ENCODE measurements around the gene SLC25A41.
"Not testable (repeated sequence)": the region's sequence is repeated elsewhere in the genome, so short reads cannot be mapped to it uniquely, and the experiment has no call there.

The SLC25A41 gene

DNA sequence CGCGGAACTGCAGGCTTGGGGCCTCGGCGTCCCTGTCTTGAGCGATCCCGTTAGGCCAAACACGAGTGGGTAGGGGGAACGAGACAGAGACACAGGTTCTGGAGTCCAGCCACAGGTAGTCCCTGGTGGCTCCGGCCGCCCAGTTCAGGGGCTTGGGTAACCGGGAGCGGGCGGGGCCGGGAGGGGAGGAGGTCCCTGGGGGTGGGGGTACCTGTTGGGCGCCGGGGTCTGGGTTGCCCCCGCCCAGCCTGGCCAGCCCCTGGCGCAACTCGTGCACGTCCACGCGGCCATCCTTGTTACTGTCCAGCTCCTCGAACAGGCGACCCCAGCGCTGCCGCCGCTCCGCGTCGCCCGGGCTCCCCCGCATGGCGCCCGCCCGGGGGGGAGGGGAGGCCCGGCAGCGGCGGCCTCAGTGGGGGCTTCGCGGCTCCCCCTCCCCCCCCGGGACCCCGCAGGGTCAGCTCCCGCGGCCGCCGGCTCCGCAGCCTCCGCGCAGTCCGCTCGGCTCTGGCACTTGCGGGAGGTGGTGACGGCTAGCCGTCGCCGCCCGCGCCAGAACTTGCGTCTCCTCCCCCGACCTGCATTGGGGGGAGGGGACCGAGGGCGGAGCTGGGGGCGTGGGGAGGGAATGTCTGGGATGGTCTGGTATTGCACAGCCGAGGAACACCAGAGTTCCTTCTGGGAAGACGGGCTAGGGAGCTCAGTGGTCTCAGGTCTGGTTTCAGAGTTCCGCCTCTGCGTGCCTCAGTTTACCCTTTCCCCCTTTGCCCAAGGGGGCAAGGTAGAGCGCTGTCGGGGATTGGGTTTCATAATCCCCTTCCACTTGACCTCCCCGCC lies 25.9 kb upstream of the SLC25A41 start, which contains the start of gene SLC25A23:
Gene SLC25A23, minus strand, starts transcription at position 531 of the 837 bp plus-strand sequence. Its CDS starts 164 bp downstream, at position 367.
- peak; percentile 53 to 59 for DNase-seq

DNA sequence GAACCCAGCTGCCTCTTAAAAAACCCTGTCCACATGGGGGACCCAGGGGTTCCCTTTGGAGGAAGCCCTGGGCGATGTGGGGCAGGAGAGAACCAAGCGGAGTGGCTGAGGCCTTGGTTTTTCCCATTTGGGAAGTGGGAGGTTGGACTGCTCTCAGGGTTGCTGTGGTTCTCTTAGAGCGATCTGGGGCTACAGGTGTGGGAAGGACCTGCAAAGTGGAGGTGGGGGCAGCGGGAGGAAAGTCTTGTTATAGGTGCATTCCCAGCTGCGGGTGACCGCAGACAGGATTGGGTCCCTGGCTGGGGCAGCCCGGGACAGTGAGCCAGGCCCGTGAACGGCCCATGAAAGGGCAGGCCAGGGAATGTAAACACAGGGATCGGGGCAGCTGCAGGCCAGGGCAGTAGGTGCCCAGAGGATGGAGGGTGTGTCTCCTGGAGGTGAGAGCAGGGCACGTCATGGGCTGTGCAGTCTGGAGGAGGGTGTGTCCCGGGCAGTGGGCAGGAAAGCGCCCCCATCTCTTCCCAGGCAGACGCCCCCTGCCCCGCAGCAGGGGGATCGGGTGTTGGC lies 25.2 kb upstream of the SLC25A41 start:
- DNase-seq: no peak

DNA sequence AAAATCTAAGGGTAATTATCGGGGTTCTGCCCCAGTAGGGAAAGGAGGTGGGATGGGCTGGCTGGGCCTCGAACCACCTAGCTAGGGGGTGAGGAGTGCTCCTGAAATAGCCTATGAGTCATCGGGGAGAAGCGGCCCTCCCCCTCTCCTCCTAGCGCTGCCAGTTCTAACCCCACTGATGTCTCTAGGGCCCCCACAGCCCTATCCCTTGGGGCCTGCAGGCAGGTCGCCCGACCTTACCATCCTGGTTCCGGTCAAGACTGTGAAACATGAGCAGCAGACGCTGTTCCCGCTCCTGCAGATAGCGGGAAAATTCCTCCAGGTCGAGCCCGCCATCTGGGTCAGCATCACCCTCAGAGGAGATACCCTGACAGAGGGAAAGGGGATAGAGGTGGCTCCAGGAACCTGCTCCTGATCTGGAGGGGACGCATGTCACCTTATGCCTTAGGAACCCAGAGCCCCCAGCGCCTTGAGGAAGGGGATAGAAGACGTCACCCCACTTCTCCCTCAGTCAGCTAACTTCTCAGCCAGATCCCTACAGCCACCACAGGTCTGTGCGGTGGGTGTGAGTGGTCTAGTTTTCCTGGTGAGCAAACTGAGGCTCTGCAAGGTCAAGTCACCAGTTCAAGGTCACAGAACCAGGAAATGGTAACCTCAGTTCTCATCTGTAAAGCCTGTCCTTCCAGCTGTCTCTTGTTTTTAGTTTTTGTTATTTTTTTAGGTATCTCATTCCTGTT lies 24.6 kb upstream of the SLC25A41 start:
- DNase-seq: no peak

DNA sequence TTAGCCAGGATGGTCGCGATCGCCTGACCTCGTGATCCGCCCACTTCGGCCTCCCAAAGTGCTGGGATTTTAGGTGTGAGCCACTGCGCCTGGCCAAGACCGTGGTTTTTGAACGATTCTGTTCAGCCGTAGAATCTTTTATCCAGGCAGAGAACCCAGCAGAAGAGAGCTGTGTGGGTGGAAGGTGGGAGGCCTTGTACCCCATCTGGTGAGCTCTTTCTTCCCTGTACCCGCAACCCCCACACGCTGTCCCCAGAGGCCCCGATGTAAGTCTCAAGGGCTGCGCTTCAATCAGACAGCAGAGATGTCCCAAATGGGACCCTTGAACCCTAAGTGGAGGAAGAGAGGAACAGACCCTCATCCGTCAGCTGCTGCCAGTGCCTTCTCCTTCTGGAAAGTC lies 22.4 kb upstream of the SLC25A41 start:
- no peak for DNase-seq

DNA sequence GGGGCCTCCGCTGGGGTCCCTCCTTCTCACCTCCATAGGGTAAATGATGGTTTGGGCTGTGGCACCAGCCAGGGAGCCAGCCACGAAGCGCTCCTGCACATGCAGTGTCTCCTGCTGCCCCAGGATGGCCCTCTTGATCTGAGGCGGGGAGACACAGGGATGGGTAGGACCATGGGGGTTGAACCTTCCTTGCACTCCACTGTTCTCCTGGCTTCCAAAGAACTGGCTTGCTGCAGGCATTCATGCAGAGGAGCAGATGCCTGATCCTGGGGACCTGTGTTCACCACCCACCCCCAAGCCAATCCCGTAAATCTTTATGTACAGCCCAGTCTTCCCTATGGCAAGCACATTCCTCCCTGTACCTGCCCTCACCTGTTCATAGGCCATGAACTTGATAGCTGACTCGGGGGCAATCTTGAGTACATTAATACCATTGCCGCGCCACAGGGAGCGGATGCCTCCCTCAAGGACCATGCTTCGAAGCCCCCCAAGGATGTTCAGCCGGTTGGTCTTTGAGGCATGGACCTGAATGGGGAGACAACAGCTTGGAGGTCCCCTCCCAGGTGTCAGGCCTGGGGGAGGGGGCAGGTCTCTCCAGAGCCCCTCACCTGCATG lies 20.5 kb upstream of the SLC25A41 start:
- DNase-seq: no peak

DNA sequence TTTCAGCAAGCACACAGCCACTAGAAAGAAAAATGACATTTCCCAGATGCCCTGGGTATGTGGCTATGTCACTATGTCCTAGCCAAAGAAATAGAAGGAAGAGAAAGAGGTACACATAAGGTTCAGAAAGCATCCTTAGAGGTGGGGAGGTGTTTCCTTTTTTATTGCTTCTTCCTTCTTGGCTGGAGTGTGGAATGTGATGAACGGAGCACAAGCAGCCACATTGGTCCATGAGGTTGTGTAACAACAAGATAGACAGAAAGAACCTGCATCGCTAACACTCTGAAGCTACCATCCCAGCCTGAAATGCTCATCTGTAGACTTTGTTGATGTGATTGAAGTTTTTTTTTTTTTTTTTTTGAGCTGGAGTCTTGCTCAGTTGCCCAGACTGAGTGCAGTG lies 19.3 kb upstream of the SLC25A41 start:
- no peak for DNase-seq

DNA sequence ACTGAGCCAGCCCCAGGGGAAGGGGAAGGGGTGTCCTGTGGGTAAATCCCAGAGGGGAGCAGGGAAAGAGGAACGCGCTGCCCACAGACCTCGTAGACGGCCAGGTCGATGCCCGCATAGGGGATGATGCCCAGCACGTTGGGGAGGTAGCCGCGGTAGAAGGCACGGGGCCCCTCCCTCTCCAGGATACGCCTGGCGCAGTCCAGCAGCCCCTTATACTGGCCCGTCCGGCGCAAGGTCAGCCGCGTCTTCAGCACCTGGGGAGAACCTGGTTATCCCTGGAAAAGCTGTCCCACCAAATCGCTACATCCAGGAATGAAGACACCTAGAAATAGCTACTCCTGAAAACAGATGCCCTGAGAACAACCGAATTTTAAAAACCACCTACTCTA lies 18.7 kb upstream of the SLC25A41 start:
- no peak for DNase-seq

DNA sequence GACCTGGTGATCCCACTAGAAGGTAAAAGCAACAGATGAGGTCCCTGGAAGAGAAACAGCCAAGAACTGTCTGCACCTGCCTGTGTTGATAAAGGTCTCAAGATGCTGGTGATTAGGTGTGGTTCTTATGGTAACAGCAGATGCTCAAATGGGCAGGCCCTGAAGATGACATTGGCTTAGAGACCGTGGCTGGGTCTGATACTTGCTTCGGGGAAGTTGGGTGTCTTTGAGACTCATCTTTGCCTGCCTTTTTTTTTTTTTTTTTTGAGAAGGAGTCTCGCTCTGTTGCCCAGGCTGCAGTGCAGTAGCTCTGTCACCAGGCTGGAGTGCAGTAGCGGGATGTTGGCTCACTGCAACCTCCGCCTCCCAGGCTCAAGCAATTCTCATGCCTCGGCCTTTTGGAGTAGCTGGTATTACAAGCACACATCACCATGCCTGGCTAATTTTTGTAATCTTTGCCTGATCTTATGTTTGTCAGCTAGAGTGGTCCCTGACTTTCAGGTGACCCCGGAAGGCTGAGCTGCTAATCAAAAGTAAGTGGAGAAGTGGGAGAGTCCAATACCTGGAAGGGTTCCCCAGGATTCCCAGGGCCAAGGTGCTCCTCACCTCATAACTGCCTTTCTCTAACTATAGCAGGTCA lies 18.1 kb upstream of the SLC25A41 start:
- DNase-seq: no peak

DNA sequence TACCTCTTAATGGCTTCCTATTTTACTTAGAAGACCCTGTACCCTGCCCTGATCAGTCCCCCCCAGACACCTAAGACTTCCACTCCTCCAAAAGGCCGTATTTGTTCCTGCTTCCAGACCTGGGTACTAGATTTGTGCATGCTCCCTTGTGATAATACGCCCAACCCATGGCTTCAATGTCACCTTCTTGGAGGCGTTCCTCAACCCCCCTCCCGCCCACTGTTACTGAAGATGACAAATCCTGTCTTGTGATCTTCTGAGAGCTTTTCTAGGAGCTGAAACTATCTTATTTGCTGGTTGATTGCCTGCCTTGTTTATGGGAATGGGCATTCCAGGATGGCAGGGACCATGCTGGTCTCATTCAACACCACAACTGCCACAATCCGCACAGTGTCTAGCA lies 16.6 kb upstream of the SLC25A41 start:
- DNase-seq: no peak

DNA sequence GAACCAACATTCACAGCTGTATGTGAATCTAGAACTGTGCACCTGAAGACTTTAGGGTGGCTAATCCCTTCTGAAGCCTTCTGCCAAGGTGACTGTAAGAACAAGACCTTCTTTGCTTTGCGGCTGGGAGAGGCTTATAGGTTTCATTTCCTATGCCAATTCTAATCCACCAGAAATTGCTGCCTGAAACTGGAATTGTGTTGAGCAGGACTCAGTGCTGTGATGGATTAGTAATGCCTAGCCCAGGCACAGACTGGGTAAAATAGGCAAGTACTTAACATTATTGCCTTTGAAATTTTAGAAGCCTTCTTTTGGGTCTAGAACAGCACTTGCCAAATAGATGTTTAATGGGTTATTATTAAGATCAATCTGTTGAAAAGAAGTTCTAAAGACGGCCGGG lies 14.5 kb upstream of the SLC25A41 start:
- DNase-seq: no peak

DNA sequence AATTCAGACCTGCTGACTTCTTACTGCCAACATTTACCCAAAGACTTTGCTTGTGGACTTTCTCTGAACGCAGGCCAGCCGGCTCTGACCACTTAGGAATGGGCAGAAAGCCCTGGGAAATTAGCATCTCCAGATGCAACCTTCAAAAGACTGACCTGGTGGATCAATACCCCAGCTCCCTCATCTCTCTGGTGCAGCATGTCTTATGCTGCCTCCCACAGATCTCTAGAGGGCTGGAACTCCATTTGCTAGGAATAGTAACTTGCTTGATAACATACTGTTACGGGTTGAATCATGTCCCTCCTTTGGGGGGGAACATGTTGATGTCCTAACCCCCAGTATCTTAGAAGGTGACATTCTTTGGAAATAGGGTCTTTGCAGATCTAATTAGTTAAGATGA lies 12.9 kb upstream of the SLC25A41 start:
- no peak for DNase-seq

DNA sequence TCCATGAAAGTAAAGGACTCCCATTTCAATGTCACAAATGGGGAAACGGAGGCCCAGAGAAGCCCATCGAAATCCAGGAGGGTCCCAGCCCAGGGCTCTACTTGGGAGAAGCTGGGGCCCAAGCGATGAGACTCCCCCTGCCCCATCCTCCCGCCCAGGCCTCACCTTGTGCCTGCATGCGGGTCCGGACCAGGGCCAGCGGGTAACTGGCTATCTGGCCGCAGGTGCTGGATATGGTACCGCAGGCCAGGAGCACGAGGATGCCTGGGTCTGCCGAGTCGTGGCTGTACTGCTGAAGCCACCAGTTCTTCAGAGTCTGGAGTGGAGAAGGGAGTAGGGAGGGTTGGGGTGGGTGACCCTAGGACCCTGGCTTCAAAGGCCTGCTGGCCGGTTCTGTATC lies 10.4 kb upstream of the SLC25A41 start:
- DNase-seq: no peak

DNA sequence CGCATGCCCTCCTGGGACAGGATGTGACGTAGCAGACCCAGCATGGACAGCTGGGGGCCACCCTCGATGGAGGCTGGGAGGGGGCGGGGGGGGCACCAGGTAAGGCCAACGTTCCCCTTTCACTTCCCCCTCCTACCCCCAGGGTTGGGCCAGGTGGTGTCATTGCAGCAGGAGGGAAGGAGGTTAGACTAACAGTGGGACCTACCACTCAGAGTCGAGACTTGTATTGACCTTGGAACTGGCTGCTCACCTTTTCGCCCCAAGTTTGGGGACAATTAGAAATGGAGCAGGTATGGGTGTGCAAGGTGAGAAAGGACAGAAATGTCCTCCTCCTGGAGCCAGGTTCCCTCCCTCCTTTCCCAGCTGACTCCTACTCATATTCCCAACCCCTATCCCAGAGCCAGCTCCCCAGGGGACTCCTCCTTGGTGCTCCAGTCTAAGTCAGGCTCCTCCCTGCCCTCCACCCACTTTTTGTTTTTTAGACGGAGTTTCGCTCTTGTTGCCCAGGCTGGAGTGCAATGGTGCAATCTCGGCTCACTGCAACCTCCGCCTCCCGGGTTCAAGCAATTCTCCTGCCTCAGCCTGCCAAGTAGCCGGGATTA lies 8.6 kb upstream of the SLC25A41 start:
- DNase-seq: no peak

DNA sequence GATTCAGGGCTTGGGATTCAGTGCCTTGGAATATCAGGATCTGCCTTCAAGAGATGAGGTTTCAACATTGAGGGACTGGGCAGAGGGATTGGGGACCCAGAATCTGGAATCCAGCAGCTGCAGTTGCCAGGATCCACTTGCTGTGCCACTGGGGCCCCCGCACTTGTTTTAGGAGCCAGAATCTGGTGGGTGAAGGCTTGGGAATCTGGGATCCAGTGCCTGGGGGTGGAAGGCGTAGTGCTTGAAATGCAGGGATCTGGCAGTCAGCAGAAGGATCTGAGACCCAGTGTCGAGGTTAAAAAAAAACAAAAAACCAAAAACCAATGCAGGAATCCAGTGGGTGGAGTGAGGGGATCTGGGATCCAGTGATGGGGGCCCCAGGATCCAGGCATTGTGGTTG lies 7.3 kb upstream of the SLC25A41 start:
- no peak for DNase-seq

DNA sequence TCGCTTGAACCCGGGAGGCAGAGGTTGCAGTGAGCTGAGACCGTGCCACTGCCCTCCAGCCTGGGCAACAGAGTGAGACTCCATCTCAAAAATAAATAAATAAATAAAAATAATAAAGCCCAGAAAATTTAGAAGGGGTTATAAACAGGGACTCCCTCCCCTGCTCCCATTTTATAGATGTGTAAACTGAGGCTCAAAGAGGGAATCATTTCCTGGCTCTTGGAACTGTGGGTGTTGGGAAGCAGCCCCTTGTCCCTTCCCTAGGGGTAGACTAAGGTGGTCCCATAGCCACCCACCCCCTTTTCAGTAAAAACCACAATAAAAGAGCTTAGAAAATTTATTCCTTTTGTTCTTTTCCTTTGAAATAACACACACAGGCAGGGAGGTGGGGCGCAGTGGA lies 6.2 kb upstream of the SLC25A41 start:
- no peak for DNase-seq

DNA sequence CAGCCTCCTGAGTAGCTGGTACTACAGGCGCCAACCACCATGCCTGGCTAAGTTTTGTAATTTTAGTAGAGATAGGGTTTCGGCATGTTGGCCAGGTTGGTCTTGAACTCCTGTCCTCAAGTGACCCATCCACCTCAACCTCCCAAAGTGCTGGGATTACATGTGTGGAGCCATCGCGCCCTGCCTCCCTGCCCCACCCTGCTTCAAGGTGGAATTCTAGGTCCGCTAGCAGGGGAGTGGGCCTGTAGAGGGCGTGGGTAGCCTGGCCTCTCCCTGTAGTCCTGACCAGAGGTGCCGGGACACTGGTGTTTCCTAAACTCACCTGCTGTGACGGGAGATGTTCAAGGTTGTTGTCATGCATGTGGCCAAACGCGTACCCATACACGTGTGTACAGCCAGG lies 398 bp downstream of the SLC25A41 start:
- DNase-seq: no peak

DNA sequence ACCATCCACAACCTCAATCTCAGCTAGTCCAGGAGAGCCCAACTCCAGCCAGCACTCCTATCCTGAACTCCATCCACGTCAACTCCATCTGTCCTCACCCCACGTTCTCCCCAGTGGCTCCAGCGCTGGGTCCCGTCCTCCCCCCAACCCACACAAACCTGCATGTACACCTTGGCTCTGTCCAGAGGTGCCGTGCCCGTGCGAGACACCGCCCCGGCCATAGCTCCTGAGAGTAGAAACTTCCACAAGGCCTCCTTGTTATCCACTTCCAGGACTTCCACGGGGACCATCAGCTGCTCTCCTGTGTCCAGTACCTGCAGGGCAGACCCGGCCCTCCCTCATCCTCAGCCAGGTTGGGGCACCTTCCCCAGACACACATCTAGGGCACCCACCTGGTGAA lies 1.7 kb downstream of the SLC25A41 start:
- no peak for DNase-seq

DNA sequence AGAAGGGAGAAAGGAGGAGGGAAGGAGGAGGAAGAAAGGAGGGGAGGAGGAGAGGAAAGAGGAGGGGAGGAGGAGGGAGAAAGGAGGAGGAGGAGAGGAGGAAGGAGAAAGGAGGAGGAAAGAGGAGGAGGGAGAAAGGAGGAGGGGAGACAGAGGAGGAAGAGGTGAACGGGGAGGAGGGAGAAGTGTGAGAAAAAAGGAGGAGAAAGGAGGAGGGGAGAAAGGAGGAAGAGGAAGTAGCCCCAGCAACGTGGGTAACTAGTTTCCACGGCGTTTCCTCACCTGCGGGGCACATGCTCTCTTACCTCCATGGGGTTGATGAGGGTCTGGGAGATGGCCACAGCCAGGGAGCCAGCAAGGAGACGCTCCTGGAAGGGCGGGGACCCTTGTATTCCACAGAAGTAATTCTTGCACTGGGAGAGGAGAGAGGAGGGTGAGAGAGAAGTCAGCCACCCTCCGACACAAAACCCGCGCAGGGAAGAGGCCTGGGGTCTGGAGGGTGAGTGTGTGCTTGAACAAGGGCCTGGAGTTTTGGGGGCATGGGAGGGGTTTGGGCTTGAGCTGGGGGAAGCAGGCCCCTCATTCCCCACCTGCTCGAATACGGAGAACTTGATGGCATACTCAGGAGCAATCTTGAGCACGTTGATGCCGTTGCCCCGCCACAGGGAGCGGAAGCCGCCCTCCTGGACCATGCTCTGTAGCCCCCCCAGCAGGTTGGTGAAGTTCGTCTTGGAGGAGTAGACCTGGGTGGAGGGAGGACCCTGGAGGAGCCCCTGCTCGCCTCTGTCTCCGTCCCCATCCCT lies 3.9 kb downstream of the SLC25A41 start:
- DNase-seq: no peak

DNA sequence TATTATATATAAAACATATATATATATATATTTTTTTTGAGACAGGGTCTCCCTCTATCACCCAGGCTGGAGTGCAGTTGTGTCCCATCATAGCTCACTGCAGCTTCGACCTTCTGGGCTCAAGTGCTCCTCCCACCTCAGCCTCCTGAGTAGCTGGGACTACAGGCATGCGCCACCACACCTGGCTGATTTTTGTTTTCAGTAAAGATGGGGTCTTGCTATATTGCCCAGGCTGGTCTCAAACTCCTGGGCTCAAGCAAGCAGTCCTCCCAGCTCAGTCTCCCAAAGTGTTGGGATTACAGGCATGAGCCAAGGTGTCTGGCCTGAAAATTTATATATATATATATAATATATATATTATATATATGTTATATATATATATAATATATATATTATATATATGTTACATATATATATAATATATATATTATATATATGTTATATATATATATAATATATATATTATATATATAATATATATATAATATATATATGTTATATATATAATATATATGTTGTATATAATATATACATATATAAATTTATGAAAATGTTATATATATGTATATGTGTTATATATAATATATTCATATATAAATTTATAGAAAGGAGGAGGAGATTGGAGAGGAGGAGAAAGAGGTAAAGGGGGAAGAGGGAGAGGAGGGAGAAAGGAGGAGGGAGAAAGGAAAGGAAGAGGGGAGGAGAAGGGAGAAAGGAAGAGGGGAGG lies 4.7 kb downstream of the SLC25A41 start:
- not testable (repeated sequence) for DNase-seq

DNA sequence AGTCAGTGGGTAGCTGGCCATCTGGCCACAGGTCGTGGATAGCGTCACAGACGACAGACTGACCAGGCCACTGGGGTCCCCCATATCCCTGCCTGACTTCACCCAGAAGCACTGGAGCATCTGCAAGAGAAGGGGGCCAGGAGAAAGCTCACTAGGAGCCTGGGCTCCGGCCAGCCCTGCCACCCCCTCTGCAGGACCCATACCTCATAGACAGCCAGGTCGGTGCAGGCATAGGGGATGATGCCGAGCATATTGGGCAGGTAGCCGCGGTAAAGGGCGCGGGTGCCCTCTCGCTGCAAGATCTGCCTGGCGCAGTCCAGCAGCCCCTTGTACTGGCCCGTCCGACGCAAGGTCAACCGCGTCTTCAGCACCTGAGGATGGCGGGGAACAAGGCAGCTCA lies 6.4 kb downstream of the SLC25A41 start:
- DNase-seq: no peak

Data from stimulated activated CD4-positive, alpha-beta T cell treated with anti-CD3 and anti-CD28 coated beads, Interleukin-2, amount 100 ng/mL, for 48 hours (primary cell).